K562 (cell line): ENCODE results near the gene SCAP. TPM values are rescaled to one million over a fixed set of nuclear protein-coding genes. Genes with fewer than 3 reads are reported as not detected.
"Not testable (repeated sequence)": the region's sequence is repeated elsewhere in the genome, so short reads cannot be mapped to it uniquely, and the experiment has no call there.

ENCODE experiments used
- ATAC-seq: fragments of 200-7000 bp; cut with Tn5 transposase; 3 replicates; pipeline ENCODE4 v1.9.1; 2020; ENCODE audit warnings: moderate library complexity
- BruUV-seq: library from RNA; stranded (reverse); fragments of 400-500 nt; replicated peaks from 2 replicates; lab custom pipeline; 2021; lab: Mats Ljungman, UMichigan
- CTCF ChIA-PET: fragments of 300-600 bp; formaldehyde crosslinking; extraction: SDS; loops from one replicate; lab custom pipeline; 2021; ENCODE audit warnings: low intra/inter-chr PET ratio; lab: Yijun Ruan, JAX
- POLR2A ChIA-PET: fragments of 300-600, 350-650 bp; sonication (Branson Sonifier 250); formaldehyde crosslinking; extraction: SDS; loops from one replicate; lab custom pipeline; 2021; ENCODE audit warnings: antibody characterized with exemption, inconsistent platforms; lab: Yijun Ruan, JAX
- DNase-seq, 4 experiments: peaks; one replicate each; pipeline versions ENCODE4 v3.0.0 to v3.0.0-alpha.2; 2011 to 2018; ENCODE audit warnings: low spot score in 3 of 4, mixed read lengths in 3 of 4; ENCODE audit errors: extremely low read depth in 1 of 4
- FAIRE-seq: peaks from 2 replicates; lab custom pipeline; 2011; peaks lifted over from hg19 to GRCh38; lab: Jason Lieb, UNC
- H2AFZ ChIP-seq: 2 replicates; pipeline ENCODE4 v1.6.0; 2011; ENCODE audit warnings: low read depth, low read length, control low read depth, inconsistent platforms
- H3K27ac ChIP-seq: fragments of 200-600 bp; 3 replicates; pipeline ENCODE4 v1.8.0; 2011; ENCODE audit warnings: low read depth, mild to moderate bottlenecking, control low read depth, inconsistent platforms, low read length, moderate library complexity, mixed read lengths; ENCODE audit errors: extremely low read depth
- H3K27me3 ChIP-seq, 2 experiments: fragments of 300-600 bp in 1 of 2; 2 replicates in 1 of 2; 3 replicates in 1 of 2; pipeline versions ENCODE4 v1.6.0 to v1.8.0; 2011; ENCODE audit warnings: inconsistent platforms in 2 of 2, low read length in 2 of 2, mild to moderate bottlenecking in 1 of 2, mixed read lengths in 1 of 2, moderate library complexity in 1 of 2; ENCODE audit not compliant: control insufficient read depth in 2 of 2, insufficient read depth in 2 of 2
- H3K36me3 ChIP-seq: fragments of 300-600 bp; 3 replicates; pipeline ENCODE4 v1.8.0; 2011; ENCODE audit warnings: mild to moderate bottlenecking, low read length, inconsistent platforms; ENCODE audit not compliant: control insufficient read depth, insufficient read depth
- H3K4me1 ChIP-seq, 2 experiments: fragments of 200-600 bp in 1 of 2; replicated peaks in 1 of 2; 2 replicates in 1 of 2; 3 replicates in 1 of 2; pipeline versions ENCODE4 v1.5.1 to v1.8.0; 2011; ENCODE audit warnings: inconsistent platforms in 2 of 2, low read length in 2 of 2, mild to moderate bottlenecking in 1 of 2, mixed read lengths in 1 of 2, moderate library complexity in 1 of 2; ENCODE audit not compliant: control insufficient read depth in 2 of 2, insufficient read depth in 2 of 2
- H3K4me2 ChIP-seq: 2 replicates; pipeline ENCODE4 v1.6.1; 2011; ENCODE audit warnings: low read length, control low read depth, inconsistent platforms, mixed read lengths; ENCODE audit not compliant: insufficient read depth
- H3K4me3 ChIP-seq: fragments of 200-600 bp; sonication (generic), shearing (Covaris generic); 2 replicates; pipeline ENCODE4 v1.5.1; 2016; ENCODE audit warnings: control low read depth, inconsistent platforms
- H3K79me2 ChIP-seq: fragments of 200-600 bp; 3 replicates; pipeline ENCODE4 v1.8.0; 2011; ENCODE audit warnings: low read length, inconsistent platforms; ENCODE audit not compliant: control insufficient read depth, insufficient read depth
- H3K9ac ChIP-seq, 2 experiments: 2 replicates each; pipeline versions ENCODE4 v1.6.0 to v1.6.1; 2011; ENCODE audit warnings: low read depth in 2 of 2, low read length in 2 of 2, control low read depth in 1 of 2, inconsistent platforms in 1 of 2, mild to moderate bottlenecking in 1 of 2, mixed read lengths in 1 of 2; ENCODE audit not compliant: insufficient read depth in 1 of 2
- H3K9me1 ChIP-seq: one replicate; pipeline ENCODE4 v1.6.0; 2011; ENCODE audit warnings: inconsistent platforms, mild to moderate bottlenecking, low read length, moderate library complexity; ENCODE audit not compliant: control insufficient read depth, insufficient read depth
- H3K9me3 ChIP-seq: replicated peaks from 2 replicates; pipeline ENCODE4 v1.5.1; 2011; ENCODE audit warnings: low read depth, low read length, inconsistent platforms; ENCODE audit not compliant: control insufficient read depth, insufficient read depth
- H4K20me1 ChIP-seq: replicated peaks from 2 replicates; pipeline ENCODE4 v1.6.1; 2011; ENCODE audit warnings: low read length, inconsistent platforms, mixed read lengths; ENCODE audit not compliant: control insufficient read depth, insufficient read depth
- NFYB ChIP-seq: IDR thresholded peaks from 2 replicates; pipeline ENCODE4 v1.6.1; 2011; ENCODE audit warnings: mild to moderate bottlenecking, moderate library complexity; ENCODE audit not compliant: insufficient read length; ENCODE audit errors: extremely low read depth
- WGBS: fragments of 100-300 bp; shearing (Covaris generic); methylation state at CpG from one replicate; pipeline ENCODE4 v1.1.6; 2016; ENCODE audit warnings: low coverage, mixed read lengths; ENCODE audit not compliant: insufficient coverage; ENCODE audit errors: missing lambda C conversion rate; 5-methylcytosine and 5-hydroxymethylcytosine counted together
- in situ Hi-C: fragments of 300-500 bp; cut with MboI; formaldehyde crosslinking; loops from 4 replicates; pipeline ENCODE4 v1.15.0; 2018; ENCODE audit warnings: inconsistent platforms, mixed read lengths
- intact Hi-C: fragments of 100-400 bp; cut with micrococcal nuclease; formaldehyde crosslinking; loops from 2 replicates; pipeline ENCODE4 v1.14.2; 2022
- polyA plus RNA-seq, 8 experiments: library from polyadenylated mRNA; depleted of rRNA in 4 of 8; stranded (reverse) in 5 of 8; unstranded in 3 of 8; fragments of >200 nt; fragmentation: Nextera tagmentation in 2 of 8; fragmentation: Illumina TruSeq in 1 of 8; extraction: Ambion mirVana in 2 of 8; extraction: Trizol in 1 of 8; gene quantifications; 2 replicates each; pipeline versions ENCODE4 v1.2.1 to v1.2.3, GENCODE V29; 2011 to 2014; ENCODE audit warnings: inconsistent platforms in 1 of 8, missing spikeins in 1 of 8
- total RNA-seq, 7 experiments: library from RNA; depleted of rRNA in 6 of 7; stranded (reverse); fragments of >200 nt in 6 of 7; fragmentation: Illumina TruSeq in 2 of 7; extraction: Trizol in 2 of 7; gene quantifications; 2 replicates each; pipeline versions ENCODE4 v1.2.1 to v1.2.3, GENCODE V29; 2011 to 2021; ENCODE audit warnings: low replicate concordance in 1 of 7
- TF ChIP-seq, protein P1 (sequence below), 2 experiments: fragments of 450-650 bp; IDR thresholded peaks; 2 replicates each; pipeline ENCODE4 v1.6.1; 2018; ENCODE audit warnings: mild to moderate bottlenecking in 2 of 2, low read depth in 1 of 2; ENCODE audit not compliant: partially characterized antibody in 2 of 2

Gene SCAP
- total and polyA plus RNA-seq, 9 of the 15 experiments (the other 6 are each of a cell fraction or from before 2014, with no cell fraction given), result 2.6 to 104 (median 37.8) TPM

DNA sequence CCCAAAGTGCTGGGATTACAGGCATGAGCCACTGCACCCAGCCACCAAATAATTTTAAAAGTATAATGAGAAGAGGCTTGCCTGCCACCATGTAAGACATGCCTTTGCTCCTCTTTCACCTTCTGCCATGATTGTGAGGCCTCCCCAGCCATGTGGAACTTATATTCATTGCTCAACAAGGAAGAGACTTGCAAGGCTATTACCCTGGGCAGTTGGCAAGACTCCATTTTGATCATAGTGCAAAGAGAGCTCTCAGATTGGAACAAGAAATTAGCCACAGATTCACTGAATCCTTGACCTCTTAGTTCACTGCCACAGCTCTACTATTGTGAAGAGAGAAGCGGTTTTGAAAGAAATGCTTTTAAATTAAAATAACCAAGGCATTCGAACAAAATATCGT lies 6.1 kb downstream of the SCAP start (continued):
- TF ChIP-seq NFYB, result no peak

DNA sequence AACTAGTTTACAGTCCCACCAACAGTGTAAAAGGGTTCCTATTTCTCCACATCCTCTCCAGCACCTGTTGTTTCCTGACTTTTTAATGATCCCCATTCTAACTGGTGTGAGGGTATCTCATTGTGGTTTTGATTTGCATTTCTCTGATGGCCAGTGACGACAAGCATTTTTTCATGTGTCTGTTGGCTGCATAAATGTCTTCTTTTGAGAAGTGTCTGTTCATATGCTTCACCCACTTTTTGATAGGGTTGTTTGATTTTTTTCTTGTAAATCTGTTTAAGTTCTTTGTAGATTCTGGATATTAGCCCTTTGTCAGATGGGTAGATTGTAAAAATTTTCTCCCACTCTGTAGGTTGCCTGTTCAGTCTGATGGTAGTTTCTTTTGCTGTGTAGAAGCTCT lies 7.4 kb downstream of the SCAP start:
- Histone ChIP-seq H3K36me3 (peaks cover 36% of the 10 kb centered on the region; the same call in 2 of the 3 replicates), H3K79me2 (peaks cover 88% of the 10 kb centered on the region)
- H3K9ac ChIP-seq, in situ Hi-C loops, H3K4me1 ChIP-seq, BruUV-seq, H3K27me3 ChIP-seq, H3K27ac ChIP-seq, ATAC-seq, CTCF ChIA-PET, FAIRE-seq, DNase-seq, intact Hi-C loops, H4K20me1 ChIP-seq, H3K4me3 ChIP-seq, POLR2A ChIA-PET, H3K4me2 ChIP-seq, H3K9me1 ChIP-seq, H2AFZ ChIP-seq, H3K9me3 ChIP-seq: not testable (repeated sequence)
- WGBS, result 86% methylated on average over 1 of the region's 1 CpG
- TF ChIP-seq, protein P1, sequence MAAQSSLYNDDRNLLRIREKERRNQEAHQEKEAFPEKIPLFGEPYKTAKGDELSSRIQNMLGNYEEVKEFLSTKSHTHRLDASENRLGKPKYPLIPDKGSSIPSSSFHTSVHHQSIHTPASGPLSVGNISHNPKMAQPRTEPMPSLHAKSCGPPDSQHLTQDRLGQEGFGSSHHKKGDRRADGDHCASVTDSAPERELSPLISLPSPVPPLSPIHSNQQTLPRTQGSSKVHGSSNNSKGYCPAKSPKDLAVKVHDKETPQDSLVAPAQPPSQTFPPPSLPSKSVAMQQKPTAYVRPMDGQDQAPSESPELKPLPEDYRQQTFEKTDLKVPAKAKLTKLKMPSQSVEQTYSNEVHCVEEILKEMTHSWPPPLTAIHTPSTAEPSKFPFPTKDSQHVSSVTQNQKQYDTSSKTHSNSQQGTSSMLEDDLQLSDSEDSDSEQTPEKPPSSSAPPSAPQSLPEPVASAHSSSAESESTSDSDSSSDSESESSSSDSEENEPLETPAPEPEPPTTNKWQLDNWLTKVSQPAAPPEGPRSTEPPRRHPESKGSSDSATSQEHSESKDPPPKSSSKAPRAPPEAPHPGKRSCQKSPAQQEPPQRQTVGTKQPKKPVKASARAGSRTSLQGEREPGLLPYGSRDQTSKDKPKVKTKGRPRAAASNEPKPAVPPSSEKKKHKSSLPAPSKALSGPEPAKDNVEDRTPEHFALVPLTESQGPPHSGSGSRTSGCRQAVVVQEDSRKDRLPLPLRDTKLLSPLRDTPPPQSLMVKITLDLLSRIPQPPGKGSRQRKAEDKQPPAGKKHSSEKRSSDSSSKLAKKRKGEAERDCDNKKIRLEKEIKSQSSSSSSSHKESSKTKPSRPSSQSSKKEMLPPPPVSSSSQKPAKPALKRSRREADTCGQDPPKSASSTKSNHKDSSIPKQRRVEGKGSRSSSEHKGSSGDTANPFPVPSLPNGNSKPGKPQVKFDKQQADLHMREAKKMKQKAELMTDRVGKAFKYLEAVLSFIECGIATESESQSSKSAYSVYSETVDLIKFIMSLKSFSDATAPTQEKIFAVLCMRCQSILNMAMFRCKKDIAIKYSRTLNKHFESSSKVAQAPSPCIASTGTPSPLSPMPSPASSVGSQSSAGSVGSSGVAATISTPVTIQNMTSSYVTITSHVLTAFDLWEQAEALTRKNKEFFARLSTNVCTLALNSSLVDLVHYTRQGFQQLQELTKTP (IDR thresholded peaks at IDR 0.05; ENCODE audit: low read depth in 1 of 2, partially characterized antibody in 2 of 2), result peak in 1 of 2 experiments; percentile 91
